Mesenchymal stem cell (in vitro differentiated cells and primary cell): Measurements from ENCODE around the gene ZNF586. TPM values are rescaled to one million over a fixed set of nuclear protein-coding genes. Genes with fewer than 3 reads are reported as not detected.
A peak's percentile ranks its signal among the peaks of the same experiment; 100 is the strongest.
"Not testable (repeated sequence)": the region's sequence is repeated elsewhere in the genome, so short reads cannot be mapped to it uniquely, and the experiment has no call there.

Experiments used
- DNase-seq: peaks from one replicate; pipeline ENCODE4 v3.0.0-alpha.2; 2013
- H2AFZ ChIP-seq: one replicate; pipeline ENCODE4 v1.6.1; 2013; ENCODE audit warnings: low read depth, mild to moderate bottlenecking, control low read depth, inconsistent platforms, low read length, moderate library complexity
- H2AK5ac ChIP-seq: 2 replicates; pipeline ENCODE4 v1.6.1; 2013; ENCODE audit warnings: low read length, moderate library complexity, mild to moderate bottlenecking, inconsistent platforms; ENCODE audit not compliant: severe bottlenecking
- H2BK120ac ChIP-seq: one replicate; pipeline ENCODE4 v1.6.1; 2013; ENCODE audit warnings: low read depth, mild to moderate bottlenecking, inconsistent platforms, low read length, moderate library complexity
- H2BK12ac ChIP-seq, 2 experiments: one replicate each; pipeline ENCODE4 v1.6.1; 2013; ENCODE audit warnings: inconsistent platforms in 2 of 2, low read length in 2 of 2, mild to moderate bottlenecking in 2 of 2, moderate library complexity in 2 of 2, control low read depth in 1 of 2
- H2BK15ac ChIP-seq: one replicate; pipeline ENCODE4 v1.6.1; 2013; ENCODE audit warnings: mild to moderate bottlenecking, low read depth, inconsistent platforms; ENCODE audit not compliant: poor library complexity, severe bottlenecking
- H2BK5ac ChIP-seq: 2 replicates; pipeline ENCODE4 v1.6.1; 2013; ENCODE audit warnings: low read depth, mild to moderate bottlenecking, low read length, control low read depth, inconsistent platforms; ENCODE audit not compliant: poor library complexity, severe bottlenecking
- H3K14ac ChIP-seq, 2 experiments: one replicate each; pipeline ENCODE4 v1.6.1; 2013; ENCODE audit warnings: inconsistent platforms in 2 of 2, low read length in 2 of 2, control low read depth in 1 of 2, mild to moderate bottlenecking in 1 of 2, moderate library complexity in 1 of 2
- H3K18ac ChIP-seq, 2 experiments: one replicate each; pipeline ENCODE4 v1.6.1; 2013; ENCODE audit warnings: inconsistent platforms in 2 of 2, low read length in 2 of 2, control low read depth in 1 of 2, low read depth in 1 of 2, mild to moderate bottlenecking in 1 of 2
- H3K23ac ChIP-seq, 2 experiments: one replicate each; pipeline ENCODE4 v1.6.1; 2013; ENCODE audit warnings: inconsistent platforms in 2 of 2, low read length in 2 of 2, mild to moderate bottlenecking in 2 of 2, moderate library complexity in 2 of 2, control low read depth in 1 of 2
- H3K27ac ChIP-seq: 2 replicates; pipeline ENCODE4 v1.5.1; 2013; ENCODE audit warnings: mild to moderate bottlenecking, moderate library complexity, low read length, control low read depth, inconsistent platforms; ENCODE audit not compliant: poor library complexity, severe bottlenecking
- H3K27me3 ChIP-seq, 2 experiments: 2 replicates each; pipeline versions ENCODE4 v1.6.1 to v1.7.0; 2013; ENCODE audit warnings: low read length in 2 of 2, mild to moderate bottlenecking in 2 of 2, moderate library complexity in 2 of 2, control low read depth in 1 of 2, inconsistent platforms in 1 of 2; ENCODE audit not compliant: control insufficient read depth in 1 of 2, insufficient read depth in 1 of 2
- H3K36me3 ChIP-seq, 2 experiments: 2 replicates each; pipeline versions ENCODE4 v1.6.1 to v1.7.0; 2013; ENCODE audit warnings: low read length in 2 of 2, control low read depth in 1 of 2, inconsistent platforms in 1 of 2, low read depth in 1 of 2, mild to moderate bottlenecking in 1 of 2; ENCODE audit not compliant: insufficient read depth in 2 of 2, control insufficient read depth in 1 of 2
- H3K4ac ChIP-seq, 2 experiments: one replicate each; pipeline ENCODE4 v1.6.1; 2013; ENCODE audit warnings: inconsistent platforms in 2 of 2, low read length in 2 of 2, mild to moderate bottlenecking in 2 of 2, moderate library complexity in 2 of 2, control low read depth in 1 of 2, low read depth in 1 of 2
- H3K4me1 ChIP-seq: 2 replicates; pipeline ENCODE4 v1.6.1; 2013; ENCODE audit warnings: low read depth, low read length, control low read depth; ENCODE audit not compliant: control insufficient read depth, insufficient read depth
- H3K4me2 ChIP-seq: 2 replicates; pipeline ENCODE4 v1.6.1; 2013; ENCODE audit warnings: low read length, mild to moderate bottlenecking, inconsistent platforms; ENCODE audit not compliant: poor library complexity, severe bottlenecking
- H3K4me3 ChIP-seq, 2 experiments: 2 replicates each; pipeline versions ENCODE4 v1.5.1 to v1.7.0; 2013; ENCODE audit warnings: low read length in 2 of 2, mild to moderate bottlenecking in 2 of 2, control low read depth in 1 of 2, low read depth in 1 of 2; ENCODE audit not compliant: insufficient read depth in 1 of 2
- H3K79me1 ChIP-seq: replicated peaks from 2 replicates; pipeline ENCODE4 v1.6.1; 2013; ENCODE audit warnings: mild to moderate bottlenecking, control low read depth, low read length, inconsistent platforms; ENCODE audit not compliant: poor library complexity, severe bottlenecking
- H3K9ac ChIP-seq: 2 replicates; pipeline ENCODE4 v1.7.0; 2013; ENCODE audit warnings: mild to moderate bottlenecking, low read length, moderate library complexity
- H3K9me3 ChIP-seq: 2 replicates; pipeline ENCODE4 v1.7.0; 2013; ENCODE audit warnings: mild to moderate bottlenecking, low read length; ENCODE audit not compliant: control insufficient read depth
- H4K8ac ChIP-seq: one replicate; pipeline ENCODE4 v1.6.1; 2013; ENCODE audit warnings: inconsistent platforms, mild to moderate bottlenecking, low read length, moderate library complexity
- H4K91ac ChIP-seq: one replicate; pipeline ENCODE4 v1.6.1; 2013; ENCODE audit warnings: mild to moderate bottlenecking, low read length, inconsistent platforms
- WGBS: methylation state at CpG from one replicate; pipeline ENCODE4 v1.1.7; 2013; ENCODE audit warnings: mixed read lengths; 5-methylcytosine and 5-hydroxymethylcytosine counted together
- polyA plus RNA-seq, 2 experiments: library from polyadenylated mRNA; stranded (reverse); fragments of 200-250 nt; gene quantifications; one replicate each; pipeline ENCODE4 v1.2.3, GENCODE V29; 2013

ZNF586 gene
- 3.4 TPM for polyA plus RNA-seq (2013, experiment 1 of 2)
- polyA plus RNA-seq (2013, experiment 2 of 2) = 3.8 TPM

- Histone ChIP-seq H2AK5ac (no peak within 1 kb of the TSS), H3K79me1 (peaks cover 5% of the 10 kb centered on the region), H3K23ac (peak within 1 kb of the TSS in 1 of 2 experiments; percentile 85), H3K9ac (peak within 1 kb of the TSS; percentile 88), H2BK120ac (peak within 1 kb of the TSS; percentile 42), H3K9me3 (peaks cover 3% of the 10 kb centered on the region), H3K14ac (peak within 1 kb of the TSS in 1 of 2 experiments; percentile 91), H3K27ac (peak within 1 kb of the TSS; percentile 61), H3K4ac (peak within 1 kb of the TSS in 1 of 2 experiments; percentile 60), H2BK12ac (no peak within 1 kb of the TSS), H2BK15ac (no peak within 1 kb of the TSS), H3K36me3 (peaks cover 15 to 30% of the 10 kb centered on the region in 2 experiments), H3K4me2 (peak within 1 kb of the TSS; percentile 62), H2AFZ (peak within 1 kb of the TSS; percentile 62), H3K4me1 (peaks cover 4% of the 10 kb centered on the region), H3K27me3 (no peaks in the 10 kb centered on the region), H2BK5ac (no peak within 1 kb of the TSS), H4K91ac (no peak within 1 kb of the TSS), H3K18ac (peak within 1 kb of the TSS; percentile 46 to 75), H3K4me3 (peak within 1 kb of the TSS; percentile 86 to 88), H4K8ac (peak within 1 kb of the TSS; percentile 89)
- DNase-seq = peak; percentile 95
- WGBS = 5% methylated on average over 44 of the region's 61 CpGs
Measured at GRCh38 chr19:57769345-57770131, at the start of gene ZNF586. ZNF586 (plus strand) TSS chr19:57769676; CDS start chr19:57769843, 167 bp downstream.

- H3K79me1 ChIP-seq = peaks cover 28% of the 10 kb centered on the region
- no peak overlapping the region for H3K4me2 ChIP-seq
- H3K4me3 ChIP-seq = peak overlapping the region in 1 of 2 experiments; percentile 24
- H2BK15ac ChIP-seq = no peak overlapping the region
- H3K23ac ChIP-seq = no peak overlapping the region
- H3K9me3 ChIP-seq = peaks cover 69% of the 10 kb centered on the region
- H3K27ac ChIP-seq = no peak overlapping the region
- H4K8ac ChIP-seq = no peak overlapping the region
- no peak overlapping the region for H3K9ac ChIP-seq
- DNase-seq = no peak
- H2BK5ac ChIP-seq = no peak overlapping the region
- H3K14ac ChIP-seq = no peak overlapping the region
- H2BK12ac ChIP-seq = no peak overlapping the region
- no peaks in the 10 kb centered on the region for H3K4me1 ChIP-seq
- no peak overlapping the region for H2AFZ ChIP-seq
- H2BK120ac ChIP-seq = no peak overlapping the region
- no peaks in the 10 kb centered on the region for H3K27me3 ChIP-seq
- H3K18ac ChIP-seq = no peak overlapping the region
- no peak overlapping the region for H2AK5ac ChIP-seq
- WGBS = over 99% methylated on average over 4 of the region's 4 CpGs
- H3K4ac ChIP-seq = no peak overlapping the region
- H4K91ac ChIP-seq = no peak overlapping the region
- H3K36me3 ChIP-seq = peaks cover 38 to 39% of the 10 kb centered on the region in 2 experiments
Measured at GRCh38 chr19:57719901-57720519, 49.5 kb upstream of the ZNF586 start.

GRCh38 chr19:57720878-57721277, 48.6 kb upstream of the ZNF586 start:
- DNase-seq = no peak
- Histone ChIP-seq H3K14ac (no peak overlapping the region), H3K27ac (no peak overlapping the region), H3K9me3 (peaks cover 69% of the 10 kb centered on the region), H3K4me3 (peak overlapping the region in 1 of 2 experiments; percentile 47), H3K36me3 (peaks cover 38 to 39% of the 10 kb centered on the region in 2 experiments), H2BK12ac (no peak overlapping the region), H2BK120ac (no peak overlapping the region), H3K4ac (no peak overlapping the region), H3K4me1 (no peaks in the 10 kb centered on the region), H3K79me1 (peaks cover 30% of the 10 kb centered on the region), H4K8ac (no peak overlapping the region), H3K18ac (no peak overlapping the region), H2BK15ac (no peak overlapping the region), H4K91ac (no peak overlapping the region), H3K27me3 (no peaks in the 10 kb centered on the region), H2BK5ac (no peak overlapping the region), H2AFZ (no peak overlapping the region), H3K4me2 (no peak overlapping the region), H2AK5ac (no peak overlapping the region), H3K9ac (no peak overlapping the region), H3K23ac (no peak overlapping the region)
- 99% methylated on average over 10 of the region's 10 CpGs for WGBS

GRCh38 chr19:57738320-57738719, 31.2 kb upstream of the ZNF586 start:
- DNase-seq = peak; percentile 63
- not testable (repeated sequence) for H4K91ac ChIP-seq, H4K8ac ChIP-seq, H3K27me3 ChIP-seq, H3K14ac ChIP-seq, H3K79me1 ChIP-seq, H3K18ac ChIP-seq, H3K36me3 ChIP-seq, H2BK5ac ChIP-seq, H3K27ac ChIP-seq, H3K9ac ChIP-seq, H3K4ac ChIP-seq, H3K4me3 ChIP-seq, H2BK15ac ChIP-seq, H3K4me2 ChIP-seq, H2BK120ac ChIP-seq, H2BK12ac ChIP-seq, H3K4me1 ChIP-seq, H3K23ac ChIP-seq, H2AK5ac ChIP-seq, H2AFZ ChIP-seq
- WGBS = 5% methylated on average over 6 of the region's 10 CpGs
- peaks cover 14% of the 10 kb centered on the region for H3K9me3 ChIP-seq
